WI38 (cell line): ENCODE measurements around the gene CCDC82.

ENCODE experiments used
- H3K4me3 ChIP-seq: 2 replicates; pipeline ENCODE4 v1.5.1; 2011; ENCODE audit warnings: low read depth, mild to moderate bottlenecking, control low read depth, low read length
- CTCF ChIP-seq: IDR thresholded peaks from 2 replicates; pipeline ENCODE4 v1.5.1; 2012; ENCODE audit warnings: low read depth, mild to moderate bottlenecking, control low read depth, low read length

Gene CCDC82

GRCh38 chr11:96328395-96329010 is 61.2 kb downstream of the CCDC82 start:
- no peak overlapping the region for H3K4me3 ChIP-seq
- no peak for TF ChIP-seq CTCF

GRCh38 chr11:96326959-96327358 is 62.8 kb downstream of the CCDC82 start:
- no peak for TF ChIP-seq CTCF
- no peak overlapping the region for H3K4me3 ChIP-seq

GRCh38 chr11:96324912-96325311 is 64.8 kb downstream of the CCDC82 start:
- peak overlapping the region; percentile 16 for H3K4me3 ChIP-seq
- no peak for TF ChIP-seq CTCF

GRCh38 chr11:96323642-96323985 is 66.1 kb downstream of the CCDC82 start:
- no peak overlapping the region for H3K4me3 ChIP-seq
- no peak for TF ChIP-seq CTCF

- no peak overlapping the region for H3K4me3 ChIP-seq
- no peak for TF ChIP-seq CTCF
Observed at GRCh38 chr11:96322775-96323641, 66.7 kb downstream of the CCDC82 start.

GRCh38 chr11:96321091-96321490 is 68.6 kb downstream of the CCDC82 start:
- no peak overlapping the region for H3K4me3 ChIP-seq
- TF ChIP-seq CTCF, result no peak

GRCh38 chr11:96319898-96320656 is 69.6 kb downstream of the CCDC82 start:
- TF ChIP-seq CTCF, result no peak
- H3K4me3 ChIP-seq, result no peak overlapping the region
